DND-41 (cell line): ENCODE measurements around the gene GSX1.

ENCODE experiments used
- EZH2 ChIP-seq: IDR thresholded peaks from 3 replicates; pipeline ENCODE4 v1.6.1; 2012; ENCODE audit warnings: borderline replicate concordance, low read depth, mild to moderate bottlenecking, moderate library complexity, low read length, inconsistent platforms; ENCODE audit not compliant: severe bottlenecking
- TF ChIP-seq, protein P1 (sequence below): IDR thresholded peaks from 2 replicates; pipeline ENCODE4 v1.5.1; 2012; ENCODE audit warnings: borderline replicate concordance, low read length, moderate library complexity, mild to moderate bottlenecking; ENCODE audit not compliant: poor library complexity, severe bottlenecking; ENCODE audit errors: extremely low read depth

- TF ChIP-seq, protein P1, sequence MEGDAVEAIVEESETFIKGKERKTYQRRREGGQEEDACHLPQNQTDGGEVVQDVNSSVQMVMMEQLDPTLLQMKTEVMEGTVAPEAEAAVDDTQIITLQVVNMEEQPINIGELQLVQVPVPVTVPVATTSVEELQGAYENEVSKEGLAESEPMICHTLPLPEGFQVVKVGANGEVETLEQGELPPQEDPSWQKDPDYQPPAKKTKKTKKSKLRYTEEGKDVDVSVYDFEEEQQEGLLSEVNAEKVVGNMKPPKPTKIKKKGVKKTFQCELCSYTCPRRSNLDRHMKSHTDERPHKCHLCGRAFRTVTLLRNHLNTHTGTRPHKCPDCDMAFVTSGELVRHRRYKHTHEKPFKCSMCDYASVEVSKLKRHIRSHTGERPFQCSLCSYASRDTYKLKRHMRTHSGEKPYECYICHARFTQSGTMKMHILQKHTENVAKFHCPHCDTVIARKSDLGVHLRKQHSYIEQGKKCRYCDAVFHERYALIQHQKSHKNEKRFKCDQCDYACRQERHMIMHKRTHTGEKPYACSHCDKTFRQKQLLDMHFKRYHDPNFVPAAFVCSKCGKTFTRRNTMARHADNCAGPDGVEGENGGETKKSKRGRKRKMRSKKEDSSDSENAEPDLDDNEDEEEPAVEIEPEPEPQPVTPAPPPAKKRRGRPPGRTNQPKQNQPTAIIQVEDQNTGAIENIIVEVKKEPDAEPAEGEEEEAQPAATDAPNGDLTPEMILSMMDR = no peak
- TF ChIP-seq EZH2 = no peak
These were observed at the start of gene GSX1 for GRCh38 chr13:27792393-27793218.
